ENCODE data around the gene TCP10L.

DNA sequence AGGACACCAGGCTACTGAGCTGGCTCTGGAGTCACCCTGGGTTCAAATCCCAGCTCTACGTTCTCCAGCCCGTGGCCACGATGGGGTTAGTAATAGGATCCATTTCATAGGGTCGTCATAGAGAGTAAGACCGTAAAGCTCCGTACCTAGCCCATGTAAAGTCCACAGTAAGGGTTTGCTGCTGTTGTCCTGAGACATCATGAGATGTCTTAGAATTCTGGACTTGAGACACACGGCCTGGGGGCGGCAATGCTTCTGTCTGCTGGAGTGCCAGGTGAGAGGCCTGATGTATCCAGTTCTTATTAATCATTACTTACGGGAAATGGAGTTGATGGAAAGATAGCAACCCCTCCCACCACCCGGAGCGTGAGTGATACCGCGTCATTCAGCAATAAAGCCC lies 3.6 kb downstream of the TCP10L start:
- TF ChIP-seq, protein P1, sequence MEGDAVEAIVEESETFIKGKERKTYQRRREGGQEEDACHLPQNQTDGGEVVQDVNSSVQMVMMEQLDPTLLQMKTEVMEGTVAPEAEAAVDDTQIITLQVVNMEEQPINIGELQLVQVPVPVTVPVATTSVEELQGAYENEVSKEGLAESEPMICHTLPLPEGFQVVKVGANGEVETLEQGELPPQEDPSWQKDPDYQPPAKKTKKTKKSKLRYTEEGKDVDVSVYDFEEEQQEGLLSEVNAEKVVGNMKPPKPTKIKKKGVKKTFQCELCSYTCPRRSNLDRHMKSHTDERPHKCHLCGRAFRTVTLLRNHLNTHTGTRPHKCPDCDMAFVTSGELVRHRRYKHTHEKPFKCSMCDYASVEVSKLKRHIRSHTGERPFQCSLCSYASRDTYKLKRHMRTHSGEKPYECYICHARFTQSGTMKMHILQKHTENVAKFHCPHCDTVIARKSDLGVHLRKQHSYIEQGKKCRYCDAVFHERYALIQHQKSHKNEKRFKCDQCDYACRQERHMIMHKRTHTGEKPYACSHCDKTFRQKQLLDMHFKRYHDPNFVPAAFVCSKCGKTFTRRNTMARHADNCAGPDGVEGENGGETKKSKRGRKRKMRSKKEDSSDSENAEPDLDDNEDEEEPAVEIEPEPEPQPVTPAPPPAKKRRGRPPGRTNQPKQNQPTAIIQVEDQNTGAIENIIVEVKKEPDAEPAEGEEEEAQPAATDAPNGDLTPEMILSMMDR (IDR thresholded peaks at IDR 0.05), result no peak
- TF ChIP-seq POLR2A (IDR thresholded peaks at IDR 0.05) (no peak), POLR2AphosphoS5 (IDR thresholded peaks at IDR 0.05; ENCODE audit: insufficient read depth in 1 of 2, low read depth in 1 of 2) (no peak)
